OCI-LY3 (cell line): ENCODE results near the gene POPDC2.

ENCODE experiments used
- EZH2phosphoT487 ChIP-seq: fragments of 200-600 bp; shearing (Covaris generic); IDR thresholded peaks from 2 replicates; pipeline ENCODE4 v1.6.1; 2018; ENCODE audit warnings: antibody characterized with exemption, mixed run types, low read depth
- TF ChIP-seq, protein P1 (sequence below): fragments of 200-600, 300-600 bp; sonication (generic); IDR thresholded peaks from 2 replicates; pipeline ENCODE4 v1.5.1; 2014; ENCODE audit warnings: antibody characterized with exemption, low read length, low read depth

- TF ChIP-seq, protein P1, sequence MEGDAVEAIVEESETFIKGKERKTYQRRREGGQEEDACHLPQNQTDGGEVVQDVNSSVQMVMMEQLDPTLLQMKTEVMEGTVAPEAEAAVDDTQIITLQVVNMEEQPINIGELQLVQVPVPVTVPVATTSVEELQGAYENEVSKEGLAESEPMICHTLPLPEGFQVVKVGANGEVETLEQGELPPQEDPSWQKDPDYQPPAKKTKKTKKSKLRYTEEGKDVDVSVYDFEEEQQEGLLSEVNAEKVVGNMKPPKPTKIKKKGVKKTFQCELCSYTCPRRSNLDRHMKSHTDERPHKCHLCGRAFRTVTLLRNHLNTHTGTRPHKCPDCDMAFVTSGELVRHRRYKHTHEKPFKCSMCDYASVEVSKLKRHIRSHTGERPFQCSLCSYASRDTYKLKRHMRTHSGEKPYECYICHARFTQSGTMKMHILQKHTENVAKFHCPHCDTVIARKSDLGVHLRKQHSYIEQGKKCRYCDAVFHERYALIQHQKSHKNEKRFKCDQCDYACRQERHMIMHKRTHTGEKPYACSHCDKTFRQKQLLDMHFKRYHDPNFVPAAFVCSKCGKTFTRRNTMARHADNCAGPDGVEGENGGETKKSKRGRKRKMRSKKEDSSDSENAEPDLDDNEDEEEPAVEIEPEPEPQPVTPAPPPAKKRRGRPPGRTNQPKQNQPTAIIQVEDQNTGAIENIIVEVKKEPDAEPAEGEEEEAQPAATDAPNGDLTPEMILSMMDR: no peak
- no peak for TF ChIP-seq EZH2phosphoT487
Observed at GRCh38 chr3:119598410-119599098, 61.8 kb downstream of the POPDC2 start.
